CD8-positive, alpha-beta memory T cell (primary cell): ENCODE results near the gene TGM2. TPM values are rescaled to one million over a fixed set of nuclear protein-coding genes. Genes with fewer than 3 reads are reported as not detected.
A peak's percentile ranks its signal among the peaks of the same experiment; 100 is the strongest.

Experiments
- CTCF ChIA-PET: fragments of 350-600 bp; sonication (Branson Sonifier 250); formaldehyde crosslinking; loops from one replicate; lab custom pipeline; 2021; ENCODE audit warnings: antibody characterized with exemption; lab: Charles Lee
- POLR2A ChIA-PET: fragments of 350-600 bp; sonication (Branson Sonifier 250); formaldehyde crosslinking; loops from one replicate; lab custom pipeline; 2021; ENCODE audit warnings: antibody characterized with exemption; lab: Charles Lee
- DNase-seq, 5 donors: peaks; one replicate each; pipeline versions ENCODE4 v3.0.0 to v3.0.0-alpha.2; 2020 to 2022; ENCODE audit warnings: mixed read lengths in 1 of 5
- H3K27ac ChIP-seq: one replicate; pipeline ENCODE4 v1.7.0; 2013; ENCODE audit warnings: low read depth, mild to moderate bottlenecking, low read length, moderate library complexity
- H3K27me3 ChIP-seq: 2 replicates; pipeline ENCODE4 v1.7.0; 2013; ENCODE audit warnings: low read length, mild to moderate bottlenecking; ENCODE audit not compliant: insufficient read depth, poor library complexity, severe bottlenecking
- H3K36me3 ChIP-seq: 2 replicates; pipeline ENCODE4 v1.7.0; 2013; ENCODE audit warnings: mild to moderate bottlenecking, low read length, moderate library complexity; ENCODE audit not compliant: insufficient read depth
- H3K4me1 ChIP-seq: 2 replicates; pipeline ENCODE4 v1.7.0; 2013; ENCODE audit warnings: mild to moderate bottlenecking, low read length, moderate library complexity; ENCODE audit not compliant: insufficient read depth
- H3K4me3 ChIP-seq: 2 replicates; pipeline ENCODE4 v1.7.0; 2013; ENCODE audit warnings: mild to moderate bottlenecking, low read length
- H3K9me3 ChIP-seq: 2 replicates; pipeline ENCODE4 v1.7.0; 2013; ENCODE audit warnings: mild to moderate bottlenecking, low read length
- H3K27ac Mint-ChIP-seq, 8 donors: one replicate each; pipeline ENCODE4 v1.8.0; 2020 to 2021; ENCODE audit warnings: mixed read lengths in 8 of 8, mild to moderate bottlenecking in 6 of 8, inconsistent platforms in 3 of 8, moderate library complexity in 3 of 8
- H3K27me3 Mint-ChIP-seq, 2 donors: one replicate each; pipeline ENCODE4 v1.8.0; 2020 to 2021; ENCODE audit warnings: mixed read lengths in 2 of 2, mild to moderate bottlenecking in 1 of 2, moderate library complexity in 1 of 2
- H3K36me3 Mint-ChIP-seq, 3 donors: one replicate each; pipeline ENCODE4 v1.8.0; 2020 to 2021; ENCODE audit warnings: mixed read lengths in 3 of 3, inconsistent platforms in 1 of 3, mild to moderate bottlenecking in 1 of 3
- H3K4me1 Mint-ChIP-seq, 3 donors: one replicate each; pipeline ENCODE4 v1.8.0; 2020 to 2021; ENCODE audit warnings: mixed read lengths in 3 of 3, inconsistent platforms in 1 of 3, mild to moderate bottlenecking in 1 of 3
- H3K4me3 Mint-ChIP-seq, 7 donors: one replicate each; pipeline ENCODE4 v1.8.0; 2020 to 2021; ENCODE audit warnings: mixed read lengths in 7 of 7, mild to moderate bottlenecking in 6 of 7, moderate library complexity in 4 of 7, inconsistent platforms in 2 of 7
- H3K9me3 Mint-ChIP-seq, 5 donors: one replicate each; pipeline ENCODE4 v1.8.0; 2020 to 2022; ENCODE audit warnings: mixed read lengths in 5 of 5, mild to moderate bottlenecking in 3 of 5, moderate library complexity in 2 of 5, inconsistent platforms in 1 of 5
- polyA plus RNA-seq: library from polyadenylated mRNA; unstranded; fragments of 300-500 nt; fragmentation: Illumina TruSeq; gene quantifications from one replicate; pipeline ENCODE4 v1.2.3, GENCODE V29; 2021
- total RNA-seq, 2 experiments: library from RNA; stranded (reverse); gene quantifications; one replicate each; pipeline ENCODE4 v1.2.3, GENCODE V29; 2021

Gene TGM2
- total and polyA plus RNA-seq, 3 experiments from 2014 or later: not detected

DNA sequence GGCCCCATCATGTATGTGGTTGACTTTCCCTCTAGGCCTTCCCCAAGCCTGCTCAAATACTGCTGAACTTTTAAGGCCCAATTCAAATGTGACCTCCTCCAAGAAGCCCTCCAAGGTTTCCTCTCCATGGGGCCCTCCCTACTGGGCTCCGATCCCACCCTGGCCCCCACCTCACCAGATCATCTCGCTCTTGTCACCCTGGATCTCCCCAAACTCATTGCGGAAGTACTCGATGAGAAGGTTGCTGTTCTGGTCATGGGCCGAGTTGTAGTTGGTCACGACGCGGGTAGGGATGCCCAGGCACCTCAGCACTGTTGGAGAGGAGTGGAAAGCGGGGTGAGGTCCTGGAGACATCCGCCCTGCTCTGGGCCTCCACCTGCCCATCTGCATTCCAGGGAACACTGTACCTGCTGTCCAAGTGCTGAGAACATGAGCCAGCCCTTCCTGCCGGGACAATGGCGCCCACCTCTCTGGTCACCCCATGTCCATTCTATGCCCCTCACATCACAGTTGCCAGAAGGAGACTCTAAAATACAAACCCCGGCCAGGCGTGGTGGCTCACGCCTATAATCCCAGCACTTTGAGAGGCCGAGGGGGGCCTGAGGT lies 23.1 kb downstream of the TGM2 start:
- Mint-ChIP-seq H3K4me3 (no peak overlapping the region), H3K4me1 (no peaks in the 10 kb centered on the region), H3K36me3 (no peaks in the 10 kb centered on the region), H3K9me3 (no peaks in the 10 kb centered on the region), H3K27me3 (peaks cover 2 to 5% of the 10 kb centered on the region in 2 donors), H3K27ac (no peak overlapping the region)
- H3K27me3 ChIP-seq: no peaks in the 10 kb centered on the region
- DNase-seq: no peak
- ChIA-PET CTCF (no interaction called here), POLR2A (no interaction called here)
- H3K4me3 ChIP-seq: no peak overlapping the region
- H3K27ac ChIP-seq: no peak overlapping the region
- H3K9me3 ChIP-seq: no peaks in the 10 kb centered on the region
- no peaks in the 10 kb centered on the region for H3K36me3 ChIP-seq
- H3K4me1 ChIP-seq: no peaks in the 10 kb centered on the region

DNA sequence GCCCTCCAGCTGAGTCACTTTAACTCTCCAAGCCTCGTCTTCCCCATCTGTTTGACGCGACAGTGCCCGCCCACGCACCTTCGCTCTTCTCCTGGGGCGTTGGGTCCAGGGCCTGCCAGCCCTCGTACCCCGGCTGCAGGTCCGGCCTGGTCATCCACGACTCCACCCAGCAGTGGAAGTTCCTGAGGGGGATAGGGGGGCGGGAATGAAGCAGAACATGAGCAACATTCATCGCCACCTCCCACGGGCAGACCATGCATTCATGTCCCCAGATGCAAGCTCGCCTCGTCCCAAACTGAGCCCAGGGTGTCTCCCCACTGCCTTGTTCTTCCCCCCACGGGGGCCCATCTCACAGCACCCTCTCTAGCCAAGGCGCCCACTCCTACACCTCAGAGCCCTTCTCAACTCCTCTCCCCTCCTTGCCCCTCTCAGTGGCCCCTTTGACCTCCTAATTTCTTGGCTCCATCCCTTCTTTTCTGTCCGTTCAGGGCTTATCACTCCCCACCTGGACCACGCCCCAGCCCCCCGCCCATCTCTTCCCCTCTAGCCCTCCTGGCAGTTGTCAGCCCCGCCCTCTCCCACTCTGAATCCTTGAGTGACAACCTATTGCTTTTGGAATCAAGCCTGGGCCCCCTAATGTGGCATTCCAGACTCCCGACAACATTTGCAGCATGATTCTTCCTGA lies 23.7 kb downstream of the TGM2 start:
- Mint-ChIP-seq H3K27ac (peak overlapping the region in 1 of 8 donors; percentile 74), H3K9me3 (no peaks in the 10 kb centered on the region), H3K36me3 (no peaks in the 10 kb centered on the region), H3K27me3 (peaks cover 2 to 3% of the 10 kb centered on the region in 2 donors), H3K4me3 (no peak overlapping the region), H3K4me1 (no peaks in the 10 kb centered on the region)
- Histone ChIP-seq H3K27me3 (no peaks in the 10 kb centered on the region), H3K4me1 (no peaks in the 10 kb centered on the region), H3K4me3 (no peak overlapping the region), H3K9me3 (no peaks in the 10 kb centered on the region), H3K36me3 (no peaks in the 10 kb centered on the region), H3K27ac (no peak overlapping the region)
- POLR2A ChIA-PET: no interaction called here
- DNase-seq: no peak
- CTCF ChIA-PET: no interaction called here

DNA sequence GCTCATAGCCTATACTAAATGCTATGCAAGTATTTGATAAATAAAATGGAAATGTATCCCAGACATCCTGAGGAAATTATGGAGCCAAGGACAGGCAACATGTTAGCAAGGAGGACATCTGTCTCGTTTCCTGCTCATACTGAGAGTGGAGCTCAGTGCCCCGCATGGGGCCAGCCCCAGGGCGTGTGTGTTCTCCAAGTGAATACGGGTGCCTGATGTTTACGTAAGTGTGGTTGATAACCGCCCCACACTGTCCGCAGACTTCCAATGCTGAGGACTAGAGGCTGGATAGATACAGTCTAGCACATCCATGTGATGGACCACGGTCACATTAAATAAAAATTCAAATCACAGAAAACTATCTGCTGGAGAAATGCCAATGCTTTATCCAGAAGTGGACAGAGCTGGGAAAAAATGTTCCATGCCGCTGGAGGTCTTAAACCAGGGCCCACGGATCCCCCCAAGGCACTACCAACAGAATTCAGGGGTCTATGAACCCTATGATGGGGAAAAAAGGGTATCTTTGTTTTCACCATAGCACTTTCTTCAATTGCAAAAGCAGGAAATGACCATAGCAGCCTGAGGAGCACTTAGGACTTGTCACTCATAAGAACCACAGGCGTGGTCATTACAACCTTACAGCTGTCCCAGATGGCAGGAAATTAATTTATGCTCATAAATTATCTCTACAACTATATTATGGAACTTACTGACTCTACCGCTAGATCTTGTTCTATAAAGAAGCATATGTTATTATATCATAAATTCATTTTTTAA lies 24.9 kb downstream of the TGM2 start:
- CTCF ChIA-PET: interaction anchor here (0.8 kb wide), 1 partner anchor 24 kb away, joined by 3 read pairs; no protein-coding TSS in a partner anchor
- no peaks in the 10 kb centered on the region for H3K4me1 ChIP-seq
- H3K36me3 Mint-ChIP-seq: no peaks in the 10 kb centered on the region
- H3K9me3 Mint-ChIP-seq: no peaks in the 10 kb centered on the region
- DNase-seq: no peak
- no peaks in the 10 kb centered on the region for H3K9me3 ChIP-seq
- no peak overlapping the region for H3K27ac Mint-ChIP-seq
- H3K27me3 ChIP-seq: no peaks in the 10 kb centered on the region
- no peaks in the 10 kb centered on the region for H3K4me1 Mint-ChIP-seq
- H3K27me3 Mint-ChIP-seq: peaks cover 0 to 2% of the 10 kb centered on the region in 2 donors
- H3K4me3 Mint-ChIP-seq: no peak overlapping the region
- POLR2A ChIA-PET: no interaction called here
- H3K36me3 ChIP-seq: no peaks in the 10 kb centered on the region
- no peak overlapping the region for H3K4me3 ChIP-seq
- H3K27ac ChIP-seq: no peak overlapping the region

DNA sequence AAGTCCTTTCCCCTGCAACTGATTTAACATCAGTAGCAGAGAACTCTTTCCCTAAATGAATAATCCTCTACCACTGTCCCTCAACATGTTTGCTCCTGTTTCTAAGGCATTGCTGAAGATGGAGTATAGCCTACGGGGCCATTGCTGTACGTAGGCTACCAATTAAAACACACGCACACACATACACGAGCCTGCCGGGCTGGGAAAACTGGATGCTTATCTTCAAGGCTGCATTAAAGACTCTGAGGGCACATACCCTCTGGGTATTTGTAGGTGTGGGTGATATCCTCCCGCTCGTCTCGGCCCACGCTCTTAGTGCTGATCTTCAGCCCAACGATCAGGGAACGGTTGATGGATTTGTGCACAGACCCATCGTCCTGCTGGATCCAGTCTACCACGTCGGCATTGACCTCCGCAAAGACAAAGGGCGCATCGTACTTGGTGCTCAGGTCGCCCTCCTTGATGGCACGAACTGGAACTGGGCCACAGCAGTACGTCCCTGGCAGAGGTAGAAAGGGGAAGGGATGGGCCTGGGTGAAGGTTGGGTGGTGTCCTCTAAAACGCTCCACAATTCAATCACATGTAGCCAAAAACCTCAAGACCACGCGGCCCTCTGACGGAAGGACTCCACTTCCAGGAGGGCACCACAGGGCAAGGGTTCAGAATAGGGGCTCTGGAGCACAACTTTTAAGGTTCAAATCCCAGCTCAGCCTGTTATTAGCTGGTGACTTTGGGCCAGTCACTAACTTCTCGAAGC lies 25.7 kb downstream of the TGM2 start:
- POLR2A ChIA-PET: no interaction called here
- Histone ChIP-seq H3K4me3 (no peak overlapping the region), H3K9me3 (no peaks in the 10 kb centered on the region), H3K27me3 (no peaks in the 10 kb centered on the region), H3K4me1 (no peaks in the 10 kb centered on the region), H3K36me3 (no peaks in the 10 kb centered on the region), H3K27ac (no peak overlapping the region)
- Mint-ChIP-seq H3K4me3 (no peak overlapping the region), H3K27ac (peak overlapping the region in 1 of 8 donors; percentile 71), H3K9me3 (no peaks in the 10 kb centered on the region), H3K36me3 (no peaks in the 10 kb centered on the region), H3K4me1 (peaks cover 2 to 5% (median 5%) of the 10 kb centered on the region in 3 donors), H3K27me3 (peaks cover 0 to 2% of the 10 kb centered on the region in 2 donors)
- DNase-seq: no peak
- CTCF ChIA-PET: interaction anchor here (0.8 kb wide), 1 partner anchor 25 kb away, joined by 3 read pairs; no protein-coding TSS in a partner anchor

DNA sequence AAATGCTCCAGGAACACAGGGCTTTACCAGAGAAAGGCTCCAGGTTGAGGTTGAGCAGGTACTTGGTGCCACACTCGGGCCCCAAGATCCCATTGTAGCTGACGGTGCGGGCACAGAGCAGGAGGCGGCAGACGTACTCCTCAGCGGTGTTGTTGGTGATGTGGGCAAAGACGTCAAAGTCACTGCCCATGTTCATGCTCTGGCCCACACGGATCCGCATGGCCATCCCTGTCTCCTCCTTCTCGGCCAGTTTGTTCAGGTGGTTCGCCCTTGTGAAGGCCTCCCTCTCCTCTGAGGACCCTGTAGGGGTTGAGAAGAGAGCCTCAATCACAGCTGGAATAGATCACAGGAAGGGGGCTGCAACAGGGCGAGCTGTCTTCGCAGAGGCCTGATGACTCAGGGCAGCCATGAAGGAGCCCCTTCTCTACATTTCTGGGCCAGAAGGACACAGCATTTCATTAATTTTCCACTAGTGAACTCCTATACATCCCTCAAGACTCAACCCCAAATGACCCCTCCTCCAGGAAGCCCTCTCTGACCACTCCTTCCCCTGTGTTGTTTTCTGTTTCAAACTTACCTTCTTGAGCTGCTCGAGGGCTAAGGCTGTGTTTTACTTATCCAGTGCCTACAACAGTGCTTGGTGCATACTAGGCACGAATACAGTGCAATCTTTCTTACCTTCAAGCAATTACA lies 26.8 kb downstream of the TGM2 start:
- no peak overlapping the region for H3K4me3 ChIP-seq
- no peaks in the 10 kb centered on the region for H3K27me3 ChIP-seq
- peak overlapping the region in 1 of 8 donors; percentile 82 for H3K27ac Mint-ChIP-seq
- H3K9me3 ChIP-seq: no peaks in the 10 kb centered on the region
- H3K4me1 ChIP-seq: no peaks in the 10 kb centered on the region
- H3K36me3 ChIP-seq: no peaks in the 10 kb centered on the region
- POLR2A ChIA-PET: no interaction called here
- H3K27me3 Mint-ChIP-seq: peaks cover 0 to 2% of the 10 kb centered on the region in 2 donors
- H3K4me1 Mint-ChIP-seq: peaks cover 2 to 6% (median 6%) of the 10 kb centered on the region in 3 donors
- no peak for DNase-seq
- CTCF ChIA-PET: no interaction called here
- H3K9me3 Mint-ChIP-seq: no peaks in the 10 kb centered on the region
- H3K27ac ChIP-seq: no peak overlapping the region
- no peaks in the 10 kb centered on the region for H3K36me3 Mint-ChIP-seq
- H3K4me3 Mint-ChIP-seq: no peak overlapping the region

DNA sequence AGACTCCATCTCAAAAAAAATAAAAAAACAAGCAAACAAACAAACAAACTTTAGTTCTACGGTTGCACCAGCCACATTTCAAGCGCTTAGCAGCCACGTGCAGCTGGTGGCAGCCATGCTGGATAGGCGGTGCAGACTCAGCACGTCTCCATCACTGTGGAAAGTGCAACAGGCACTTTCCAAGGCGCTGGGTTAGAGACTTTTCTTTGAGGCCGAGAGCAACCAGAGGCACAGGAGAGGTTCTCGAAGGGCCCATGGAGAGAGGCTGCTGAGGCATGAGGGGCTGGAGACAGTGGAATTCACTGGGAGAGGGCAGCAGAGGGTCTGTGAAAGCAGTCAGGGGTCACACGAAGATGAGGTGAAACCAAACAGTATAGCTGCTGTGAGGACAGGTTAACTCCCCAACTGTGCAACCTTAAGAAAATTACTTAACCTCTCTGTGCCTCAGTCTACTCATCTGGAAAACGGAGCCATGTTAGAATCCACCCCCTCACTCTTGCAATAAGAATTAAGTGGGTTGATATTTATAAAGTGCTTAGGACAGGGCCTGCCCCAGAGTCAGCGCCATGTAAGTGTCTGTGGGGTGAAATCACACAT lies 27.5 kb downstream of the TGM2 start:
- Mint-ChIP-seq H3K9me3 (no peaks in the 10 kb centered on the region), H3K4me1 (peaks cover 2 to 6% (median 6%) of the 10 kb centered on the region in 3 donors), H3K27me3 (peaks cover 0 to 2% of the 10 kb centered on the region in 2 donors), H3K27ac (peak overlapping the region in 1 of 8 donors; percentile 82), H3K36me3 (no peaks in the 10 kb centered on the region), H3K4me3 (no peak overlapping the region)
- no peak overlapping the region for H3K27ac ChIP-seq
- no peaks in the 10 kb centered on the region for H3K9me3 ChIP-seq
- no peak overlapping the region for H3K4me3 ChIP-seq
- H3K4me1 ChIP-seq: no peaks in the 10 kb centered on the region
- DNase-seq: no peak
- CTCF ChIA-PET: no interaction called here
- no peaks in the 10 kb centered on the region for H3K36me3 ChIP-seq
- H3K27me3 ChIP-seq: no peaks in the 10 kb centered on the region
- POLR2A ChIA-PET: no interaction called here

DNA sequence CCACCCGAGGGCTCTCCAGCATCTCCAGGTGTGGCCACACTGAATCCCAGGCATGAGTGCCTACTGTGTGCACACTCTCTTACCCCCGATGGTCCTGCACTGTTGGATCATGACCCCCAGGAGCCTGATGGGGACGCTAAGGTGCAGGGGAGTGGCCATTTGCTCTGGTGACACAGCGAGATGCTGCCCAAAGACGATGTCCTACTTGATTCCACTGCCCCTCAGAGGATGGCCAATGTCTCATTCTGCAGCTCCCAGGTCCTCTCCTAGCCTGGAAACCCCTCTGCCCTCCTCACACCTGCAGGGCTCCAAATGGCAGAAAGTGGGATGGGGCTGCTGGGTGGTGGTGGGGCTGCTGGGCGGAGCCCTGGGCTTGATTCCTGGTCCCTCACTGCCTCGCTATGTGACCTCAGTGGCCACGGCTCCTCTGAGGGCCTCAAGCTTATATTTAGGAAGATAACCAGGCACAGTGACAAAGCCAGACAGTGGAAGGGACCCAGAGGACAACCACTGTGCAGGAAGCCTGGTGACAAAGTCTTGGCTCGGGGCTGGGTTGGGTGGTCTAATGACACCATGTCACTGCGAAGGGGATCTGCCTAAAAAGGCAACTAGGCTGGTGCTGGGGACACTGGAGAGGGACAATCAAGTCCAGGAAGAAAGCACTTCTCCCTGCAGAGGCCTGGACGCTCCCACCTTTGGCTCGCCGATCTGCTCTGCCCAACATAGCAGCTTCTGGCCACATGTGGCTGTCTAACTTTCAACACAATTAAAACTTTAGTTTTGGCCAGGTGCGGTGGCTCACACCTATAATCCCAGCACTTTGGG lies 28.4 kb downstream of the TGM2 start:
- H3K9me3 Mint-ChIP-seq: no peaks in the 10 kb centered on the region
- no peak for DNase-seq
- H3K36me3 Mint-ChIP-seq: no peaks in the 10 kb centered on the region
- Histone ChIP-seq H3K27ac (no peak overlapping the region), H3K4me3 (no peak overlapping the region), H3K9me3 (no peaks in the 10 kb centered on the region), H3K36me3 (no peaks in the 10 kb centered on the region), H3K27me3 (no peaks in the 10 kb centered on the region), H3K4me1 (no peaks in the 10 kb centered on the region)
- H3K27me3 Mint-ChIP-seq: no peaks in the 10 kb centered on the region
- H3K27ac Mint-ChIP-seq: no peak overlapping the region
- POLR2A ChIA-PET: no interaction called here
- H3K4me1 Mint-ChIP-seq: peaks cover 2 to 6% (median 6%) of the 10 kb centered on the region in 3 donors
- CTCF ChIA-PET: no interaction called here
- H3K4me3 Mint-ChIP-seq: no peak overlapping the region
